KMS-11 (cell line): ENCODE data around the gene ZNF536.

Experiments used
- H2AFZ ChIP-seq: fragments of 200-600 bp; sonication (generic); 2 replicates; pipeline ENCODE4 v1.6.1; 2016; ENCODE audit warnings: antibody characterized with exemption, mixed run types, low read depth
- H3K27ac ChIP-seq: fragments of 200-600 bp; sonication (generic); 2 replicates; pipeline ENCODE4 v1.6.1; 2016; ENCODE audit warnings: mild to moderate bottlenecking, mixed run types
- H3K27me3 ChIP-seq: fragments of 200-600 bp; sonication (generic); 2 replicates; pipeline ENCODE4 v1.6.1; 2017; ENCODE audit warnings: mild to moderate bottlenecking, low read depth, mixed run types, moderate library complexity; ENCODE audit not compliant: insufficient read depth
- H3K36me3 ChIP-seq: fragments of 200-600 bp; sonication (generic); 2 replicates; pipeline ENCODE4 v1.6.1; 2017; ENCODE audit warnings: mild to moderate bottlenecking, mixed run types; ENCODE audit not compliant: insufficient read depth
- H3K4me1 ChIP-seq: fragments of 200-600 bp; sonication (generic); 2 replicates; pipeline ENCODE4 v1.6.1; 2016; ENCODE audit warnings: mild to moderate bottlenecking, low read depth, mixed run types; ENCODE audit not compliant: poor library complexity, severe bottlenecking
- H3K4me2 ChIP-seq: fragments of 200-600 bp; sonication (generic); 2 replicates; pipeline ENCODE4 v1.7.0; 2016; ENCODE audit warnings: mild to moderate bottlenecking, mixed run types
- H3K4me3 ChIP-seq: fragments of 200-600 bp; sonication (generic); IDR thresholded peaks from 2 replicates; pipeline ENCODE4 v1.6.1; 2017; ENCODE audit warnings: low read depth, low read length, mixed read lengths; ENCODE audit not compliant: insufficient read depth
- H3K79me2 ChIP-seq: fragments of 200-600 bp; sonication (generic); 2 replicates; pipeline ENCODE4 v1.6.1; 2016; ENCODE audit warnings: low read depth, mixed run types; ENCODE audit not compliant: insufficient read depth
- H3K9ac ChIP-seq: fragments of 200-600 bp; sonication (generic); 2 replicates; pipeline ENCODE4 v1.6.1; 2016; ENCODE audit warnings: mild to moderate bottlenecking, mixed run types
- H4K20me1 ChIP-seq: fragments of 200-600 bp; sonication (generic); 2 replicates; pipeline ENCODE4 v1.6.1; 2016; ENCODE audit warnings: mild to moderate bottlenecking, mixed run types; ENCODE audit not compliant: insufficient read depth
- TF ChIP-seq, protein P1 (sequence below): fragments of 200-600 bp; sonication (generic); conservative IDR thresholded peaks from 2 replicates; pipeline ENCODE4 v1.6.1; 2017; ENCODE audit warnings: low read depth, mild to moderate bottlenecking, antibody characterized with exemption, low read length, moderate library complexity, mixed read lengths

Gene ZNF536

DNA sequence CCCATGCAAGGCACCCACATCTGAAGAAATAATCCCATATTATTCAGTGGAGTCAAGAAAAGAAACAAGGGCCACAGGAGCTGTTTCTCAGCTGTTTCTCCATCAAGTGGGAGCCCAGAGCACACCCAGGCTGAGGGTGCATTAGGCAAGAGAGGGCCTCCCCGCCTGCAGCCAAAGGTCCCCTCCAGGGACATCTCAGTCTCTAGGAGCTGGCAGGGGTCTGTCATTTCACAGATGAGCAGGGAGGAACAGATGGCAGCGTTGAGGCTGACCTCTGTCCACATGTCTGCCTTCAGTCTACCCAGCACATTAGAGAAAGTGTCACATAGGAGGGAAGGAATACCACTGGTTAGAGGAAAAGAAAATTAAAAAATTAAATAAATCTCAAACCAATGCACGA is 157.7 kb downstream of the ZNF536 start:
- Histone ChIP-seq H3K27me3 (no peaks in the 10 kb centered on the region), H3K4me3 (no peak overlapping the region), H3K27ac (no peak overlapping the region), H3K4me1 (no peaks in the 10 kb centered on the region), H4K20me1 (no peaks in the 10 kb centered on the region), H3K36me3 (no peaks in the 10 kb centered on the region), H3K4me2 (no peak overlapping the region), H3K9ac (no peak overlapping the region), H3K79me2 (no peaks in the 10 kb centered on the region), H2AFZ (no peak overlapping the region)
- TF ChIP-seq, protein P1, sequence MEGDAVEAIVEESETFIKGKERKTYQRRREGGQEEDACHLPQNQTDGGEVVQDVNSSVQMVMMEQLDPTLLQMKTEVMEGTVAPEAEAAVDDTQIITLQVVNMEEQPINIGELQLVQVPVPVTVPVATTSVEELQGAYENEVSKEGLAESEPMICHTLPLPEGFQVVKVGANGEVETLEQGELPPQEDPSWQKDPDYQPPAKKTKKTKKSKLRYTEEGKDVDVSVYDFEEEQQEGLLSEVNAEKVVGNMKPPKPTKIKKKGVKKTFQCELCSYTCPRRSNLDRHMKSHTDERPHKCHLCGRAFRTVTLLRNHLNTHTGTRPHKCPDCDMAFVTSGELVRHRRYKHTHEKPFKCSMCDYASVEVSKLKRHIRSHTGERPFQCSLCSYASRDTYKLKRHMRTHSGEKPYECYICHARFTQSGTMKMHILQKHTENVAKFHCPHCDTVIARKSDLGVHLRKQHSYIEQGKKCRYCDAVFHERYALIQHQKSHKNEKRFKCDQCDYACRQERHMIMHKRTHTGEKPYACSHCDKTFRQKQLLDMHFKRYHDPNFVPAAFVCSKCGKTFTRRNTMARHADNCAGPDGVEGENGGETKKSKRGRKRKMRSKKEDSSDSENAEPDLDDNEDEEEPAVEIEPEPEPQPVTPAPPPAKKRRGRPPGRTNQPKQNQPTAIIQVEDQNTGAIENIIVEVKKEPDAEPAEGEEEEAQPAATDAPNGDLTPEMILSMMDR = no peak

DNA sequence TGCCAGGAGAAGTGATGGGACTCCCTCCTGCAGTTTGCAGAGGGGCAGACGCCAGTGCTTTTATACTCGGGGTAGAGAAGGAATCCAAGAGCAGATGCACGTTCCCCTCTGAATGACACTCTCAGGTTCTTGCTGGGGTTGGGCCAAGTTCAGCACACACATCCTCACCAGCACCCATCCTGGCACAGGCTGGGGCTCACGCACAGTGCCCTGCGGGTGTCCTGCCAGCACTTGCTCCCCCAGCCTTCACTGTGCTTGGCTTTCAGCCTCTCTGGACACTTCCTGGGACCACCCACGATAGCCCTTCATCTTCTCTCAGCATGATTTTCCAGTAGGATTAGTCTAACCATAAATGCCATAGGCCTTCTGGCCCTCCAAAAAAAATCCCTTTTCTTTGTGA is 158.6 kb downstream of the ZNF536 start:
- no peaks in the 10 kb centered on the region for H3K27me3 ChIP-seq
- no peak overlapping the region for H2AFZ ChIP-seq
- H3K4me3 ChIP-seq = no peak overlapping the region
- TF ChIP-seq, protein P1 = no peak
- no peaks in the 10 kb centered on the region for H4K20me1 ChIP-seq
- no peaks in the 10 kb centered on the region for H3K36me3 ChIP-seq
- no peak overlapping the region for H3K4me2 ChIP-seq
- no peak overlapping the region for H3K27ac ChIP-seq
- no peaks in the 10 kb centered on the region for H3K79me2 ChIP-seq
- no peaks in the 10 kb centered on the region for H3K4me1 ChIP-seq
- H3K9ac ChIP-seq = no peak overlapping the region

DNA sequence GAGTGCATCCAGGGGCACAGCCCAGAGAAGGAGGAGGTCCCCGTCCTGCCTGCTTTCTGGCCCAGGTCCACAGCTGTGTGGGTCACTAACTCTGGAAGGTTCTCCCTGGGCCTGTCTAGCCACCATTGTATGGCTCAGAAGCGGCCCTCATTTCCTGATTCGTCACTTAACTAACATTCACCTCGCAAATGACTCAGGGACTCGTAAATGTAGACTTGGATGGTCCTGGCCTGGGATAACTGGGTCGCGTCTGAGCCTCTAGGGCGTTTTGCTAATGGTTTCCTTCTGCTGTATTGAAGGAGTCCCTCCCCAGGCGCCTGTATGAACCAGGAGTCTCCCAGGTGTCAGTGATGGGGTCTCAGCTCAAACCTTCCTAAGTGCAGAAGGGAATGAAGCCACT is 162.8 kb downstream of the ZNF536 start:
- no peaks in the 10 kb centered on the region for H3K36me3 ChIP-seq
- H3K27ac ChIP-seq = no peak overlapping the region
- TF ChIP-seq, protein P1 = no peak
- H3K4me2 ChIP-seq = no peak overlapping the region
- H3K79me2 ChIP-seq = no peaks in the 10 kb centered on the region
- H3K27me3 ChIP-seq = no peaks in the 10 kb centered on the region
- H3K4me3 ChIP-seq = no peak overlapping the region
- H3K4me1 ChIP-seq = no peaks in the 10 kb centered on the region
- H2AFZ ChIP-seq = no peak overlapping the region
- H4K20me1 ChIP-seq = no peaks in the 10 kb centered on the region
- no peak overlapping the region for H3K9ac ChIP-seq

DNA sequence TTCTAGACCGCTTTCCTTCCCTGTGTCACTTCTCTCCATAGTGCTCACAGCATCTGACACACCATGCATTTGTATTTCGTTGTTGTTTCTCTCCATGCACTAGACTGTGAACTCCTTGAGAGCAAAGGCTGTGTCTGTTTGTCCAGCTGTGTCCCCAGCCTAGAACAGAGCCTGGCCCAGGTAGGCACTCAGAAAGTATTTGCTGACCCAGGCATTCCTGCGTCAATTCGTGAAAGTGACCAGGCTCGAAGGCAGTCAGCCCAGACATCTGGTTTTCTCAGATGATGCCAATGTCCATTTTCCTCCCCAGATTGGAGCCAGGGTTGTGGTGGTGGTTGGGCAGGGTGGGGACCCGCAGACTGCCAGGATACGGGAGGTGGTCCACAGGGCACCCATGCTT is 164.8 kb downstream of the ZNF536 start:
- no peak overlapping the region for H2AFZ ChIP-seq
- no peak overlapping the region for H3K4me3 ChIP-seq
- no peaks in the 10 kb centered on the region for H3K27me3 ChIP-seq
- H3K79me2 ChIP-seq = no peaks in the 10 kb centered on the region
- H3K27ac ChIP-seq = no peak overlapping the region
- H4K20me1 ChIP-seq = no peaks in the 10 kb centered on the region
- no peaks in the 10 kb centered on the region for H3K4me1 ChIP-seq
- no peaks in the 10 kb centered on the region for H3K36me3 ChIP-seq
- TF ChIP-seq, protein P1 = no peak
- H3K4me2 ChIP-seq = no peak overlapping the region
- H3K9ac ChIP-seq = no peak overlapping the region

DNA sequence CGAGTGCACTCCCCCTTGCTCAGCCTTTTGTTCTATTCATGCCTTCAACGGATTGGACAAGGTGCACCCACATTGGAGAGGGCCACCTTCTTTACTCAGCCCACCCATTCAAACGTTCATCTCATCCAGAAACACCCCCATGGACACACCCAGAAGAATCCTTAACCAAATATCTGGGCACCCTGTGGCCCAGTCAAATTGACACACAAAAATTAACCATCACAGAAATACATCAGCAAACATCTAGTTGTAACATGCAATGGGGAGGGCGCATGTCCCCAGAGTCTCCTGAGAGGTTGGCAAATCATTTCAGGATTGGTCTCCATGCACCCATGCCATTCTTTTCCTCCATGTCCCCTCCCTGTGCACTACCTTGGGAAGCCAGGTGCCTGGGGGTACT is 167.1 kb downstream of the ZNF536 start:
- H3K36me3 ChIP-seq = no peaks in the 10 kb centered on the region
- TF ChIP-seq, protein P1 = no peak
- no peaks in the 10 kb centered on the region for H3K27me3 ChIP-seq
- no peak overlapping the region for H3K27ac ChIP-seq
- H3K4me2 ChIP-seq = no peak overlapping the region
- no peaks in the 10 kb centered on the region for H4K20me1 ChIP-seq
- H3K79me2 ChIP-seq = no peaks in the 10 kb centered on the region
- H2AFZ ChIP-seq = no peak overlapping the region
- no peak overlapping the region for H3K9ac ChIP-seq
- no peak overlapping the region for H3K4me3 ChIP-seq
- no peaks in the 10 kb centered on the region for H3K4me1 ChIP-seq
